Upper lobe of right lung (tissue), 1 donor: ENCODE measurements around the gene SUMF1. TPM values are rescaled to one million over a fixed set of nuclear protein-coding genes. Genes with fewer than 3 reads are reported as not detected.

Experiments used
- ATAC-seq: fragments of 200-7000 bp; cut with Tn5 transposase; one replicate; pipeline ENCODE4 v1.9.1; 2020; ENCODE audit warnings: mild to moderate bottlenecking, moderate library complexity
- DNase-seq: peaks from one replicate; pipeline ENCODE4 v3.0.0-alpha.2; 2020
- H3K27ac ChIP-seq: fragments of 200-600 bp; one replicate; pipeline ENCODE4 v1.8.0; 2022
- H3K27me3 ChIP-seq: fragments of 200-600 bp; one replicate; pipeline ENCODE4 v1.8.0; 2022; ENCODE audit warnings: mild to moderate bottlenecking
- H3K36me3 ChIP-seq: fragments of 200-600 bp; one replicate; pipeline ENCODE4 v1.8.0; 2022
- H3K4me1 ChIP-seq: fragments of 200-600 bp; one replicate; pipeline ENCODE4 v1.8.0; 2022
- H3K4me3 ChIP-seq: fragments of 200-600 bp; one replicate; pipeline ENCODE4 v1.8.0; 2022; ENCODE audit warnings: mild to moderate bottlenecking
- H3K9me3 ChIP-seq: fragments of 200-600 bp; one replicate; pipeline ENCODE4 v1.8.0; 2022
- CTCF ChIP-seq: fragments of 200-600 bp; IDR thresholded peaks from one replicate; pipeline ENCODE4 v1.8.0; 2022; ENCODE audit warnings: antibody characterized with exemption
- intact Hi-C: fragments of 100-400 bp; cut with DNase I; formaldehyde crosslinking; loops from one replicate; pipeline ENCODE4 v1.11.0; 2022
- long read RNA-seq: library from polyadenylated mRNA; unstranded; transcript quantifications from one replicate; pipeline ENCODE4 v2.0.0, GENCODE V29; 2021
- total RNA-seq: library from RNA; stranded (reverse); fragmentation: NEBNext Ultra II Directional; extraction: Animal tissue kit (Norgen Biotek cat#: 25700); gene quantifications from one replicate; pipeline ENCODE4 v1.2.1, GENCODE V29; 2021
- donor health status: DM: no; HTN: yes; CAD: no; lungs with severe emphysema.

SUMF1 gene
- 33.3 TPM for total RNA-seq
- long read RNA-seq, transcript SUMF1-203 (8 exons, 1,128 nt) = minor isoform, 5 of 126 reads
- long read RNA-seq, transcript SUMF1-201 (9 exons, 2,159 nt) = major isoform, 109 of 126 reads
- long read RNA-seq, partial matches to known transcripts = 3 of 126 reads
- long read RNA-seq, other reads (novel, unspliced or antisense) = 6 of 126 reads

- peak; percentile 91 for DNase-seq
- TF ChIP-seq CTCF = no peak
- Histone ChIP-seq H3K36me3 (no peaks in the 10 kb centered on the region), H3K9me3 (no peaks in the 10 kb centered on the region), H3K4me3 (peak within 1 kb of the TSS; percentile 100), H3K27ac (peak within 1 kb of the TSS; percentile 95), H3K4me1 (peaks cover 11% of the 10 kb centered on the region), H3K27me3 (no peaks in the 10 kb centered on the region)
- intact Hi-C loops = no loop called here
- ATAC-seq = peak; percentile 98
These were observed at the start of gene SUMF1 for GRCh38 chr3:4466741-4467521. SUMF1 (minus strand) TSS chr3:4467269; CDS start chr3:4467245, 24 bp downstream.

- intact Hi-C loops = no loop called here
- H3K36me3 ChIP-seq = no peaks in the 10 kb centered on the region
- no peaks in the 10 kb centered on the region for H3K9me3 ChIP-seq
- TF ChIP-seq CTCF = no peak
- H3K27me3 ChIP-seq = no peaks in the 10 kb centered on the region
- H3K27ac ChIP-seq = no peak overlapping the region
- H3K4me3 ChIP-seq = no peak overlapping the region
- DNase-seq = no peak
- ATAC-seq = no peak
- peaks cover 22% of the 10 kb centered on the region for H3K4me1 ChIP-seq
These were observed 49.0 kb upstream of the SUMF1 start for GRCh38 chr3:4515916-4516579.

- H3K4me1 ChIP-seq = peaks cover 22% of the 10 kb centered on the region
These were observed 47.8 kb upstream of the SUMF1 start for GRCh38 chr3:4514916-4515315.

GRCh38 chr3:4514321-4514720 is 47.3 kb upstream of the SUMF1 start:
- Histone ChIP-seq H3K27ac (no peak overlapping the region), H3K9me3 (no peaks in the 10 kb centered on the region), H3K27me3 (no peaks in the 10 kb centered on the region), H3K36me3 (no peaks in the 10 kb centered on the region), H3K4me1 (peaks cover 16% of the 10 kb centered on the region), H3K4me3 (no peak overlapping the region)
- no peak for DNase-seq
- ATAC-seq = no peak
- TF ChIP-seq CTCF = no peak
- intact Hi-C loops = no loop called here

More at GRCh38 chr3:4514916-4515315, 47.8 kb upstream of the SUMF1 start:
- Histone ChIP-seq H3K4me3 (no peak overlapping the region), H3K9me3 (no peaks in the 10 kb centered on the region), H3K27ac (no peak overlapping the region), H3K36me3 (no peaks in the 10 kb centered on the region), H3K27me3 (no peaks in the 10 kb centered on the region)
- no peak for DNase-seq
- ATAC-seq = no peak
- no peak for TF ChIP-seq CTCF
- intact Hi-C loops = no loop called here

- H3K9me3 ChIP-seq = no peaks in the 10 kb centered on the region
- no peaks in the 10 kb centered on the region for H3K36me3 ChIP-seq
- no peak for TF ChIP-seq CTCF
- no peaks in the 10 kb centered on the region for H3K27me3 ChIP-seq
- intact Hi-C loops = no loop called here
- H3K27ac ChIP-seq = no peak overlapping the region
- no peak for ATAC-seq
- no peak overlapping the region for H3K4me3 ChIP-seq
- no peak for DNase-seq
- H3K4me1 ChIP-seq = peaks cover 5% of the 10 kb centered on the region
These were observed 46.0 kb upstream of the SUMF1 start for GRCh38 chr3:4512895-4513616.
